GM21367 (cell line): Measurements from ENCODE around the gene LMO1.

Experiments
- ATAC-seq: cut with Tn5 transposase; IDR thresholded peaks from one replicate; pipeline ENCODE4 v1.9.1; 2021; ENCODE audit not compliant: unreplicated experiment

Gene LMO1

DNA sequence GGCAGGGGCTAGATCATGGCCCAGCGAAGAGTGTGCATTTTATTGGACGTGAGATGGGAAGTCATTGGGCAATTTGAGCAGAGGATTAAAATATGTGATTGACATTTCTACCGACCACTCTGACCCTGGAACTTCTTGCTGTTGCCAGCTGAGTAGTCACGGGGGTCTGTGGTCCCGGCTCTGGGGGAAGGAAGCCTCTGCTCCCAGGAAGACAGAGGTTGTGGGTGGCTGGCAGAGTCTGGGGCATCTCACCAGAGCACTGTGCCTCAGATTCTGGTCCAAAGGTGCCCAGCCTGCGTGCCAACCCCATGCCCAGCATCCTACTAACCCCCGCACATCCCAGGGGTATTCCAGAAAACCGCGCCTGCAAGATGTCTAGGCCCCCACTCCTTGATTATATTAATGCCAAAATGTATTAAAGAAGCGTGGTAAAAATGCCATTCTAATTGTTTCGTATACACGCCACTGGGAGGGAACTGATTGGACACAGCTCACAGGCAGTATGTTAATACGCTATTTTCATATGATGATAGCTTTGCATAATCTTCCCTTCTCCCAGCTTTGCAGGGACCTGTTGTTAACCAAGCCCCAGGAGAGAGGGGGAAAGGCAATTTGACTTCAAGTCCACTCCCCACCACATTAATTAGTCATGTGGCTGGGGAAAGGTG is 25.3 kb upstream of the LMO1 start:
- ATAC-seq, result no peak

DNA sequence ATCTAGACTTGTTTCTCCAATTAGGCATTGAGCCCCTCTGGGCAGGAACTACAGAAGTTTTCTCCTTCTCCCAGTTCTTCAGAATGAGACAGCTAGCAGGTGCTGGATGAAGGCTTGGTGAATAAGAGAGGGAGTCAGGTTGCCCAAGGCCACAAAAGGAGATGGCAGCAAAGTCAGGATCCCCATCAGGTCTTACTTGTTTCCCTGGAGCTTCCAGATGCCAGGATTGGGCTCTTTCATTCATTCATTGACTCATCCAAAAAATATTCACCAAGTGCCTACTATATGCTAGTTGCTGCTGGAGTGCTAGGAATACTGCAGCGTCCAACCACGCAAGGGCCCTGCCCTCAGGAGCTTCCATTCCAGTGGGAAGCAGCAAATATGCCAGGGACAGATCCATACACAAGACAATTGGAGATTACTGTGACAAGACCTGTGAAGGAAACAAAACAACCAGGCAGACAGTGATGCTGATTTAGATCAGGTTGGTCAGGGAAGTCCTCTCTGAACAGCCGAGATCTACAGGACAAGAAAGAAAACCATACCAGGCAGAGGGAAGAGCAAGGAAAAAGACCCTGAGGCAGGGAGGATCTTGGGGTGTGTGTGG is 24.6 kb upstream of the LMO1 start:
- no peak for ATAC-seq

DNA sequence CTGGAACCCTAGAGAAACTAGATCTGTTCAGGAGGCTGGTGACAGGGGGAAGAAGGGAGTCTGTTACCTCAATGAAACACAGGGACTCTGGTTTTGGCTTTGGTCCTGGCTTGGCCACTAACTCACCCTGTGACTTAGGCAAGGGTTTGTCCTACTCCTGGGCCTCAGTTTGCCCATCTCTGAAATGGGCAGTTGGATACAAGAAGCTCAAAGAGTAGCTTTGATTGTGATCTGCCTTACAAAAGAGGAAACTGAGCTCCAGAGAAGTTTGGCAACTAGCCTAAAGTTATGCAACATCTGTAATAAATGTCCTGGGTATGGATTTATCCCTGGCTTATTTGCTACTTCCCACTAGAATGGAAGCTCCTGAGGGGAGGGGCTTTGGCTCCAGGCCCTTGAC is 24.0 kb upstream of the LMO1 start:
- ATAC-seq, result no peak

- ATAC-seq, result no peak
Measured at GRCh38 chr11:8287297-8287696, 23.6 kb upstream of the LMO1 start.

DNA sequence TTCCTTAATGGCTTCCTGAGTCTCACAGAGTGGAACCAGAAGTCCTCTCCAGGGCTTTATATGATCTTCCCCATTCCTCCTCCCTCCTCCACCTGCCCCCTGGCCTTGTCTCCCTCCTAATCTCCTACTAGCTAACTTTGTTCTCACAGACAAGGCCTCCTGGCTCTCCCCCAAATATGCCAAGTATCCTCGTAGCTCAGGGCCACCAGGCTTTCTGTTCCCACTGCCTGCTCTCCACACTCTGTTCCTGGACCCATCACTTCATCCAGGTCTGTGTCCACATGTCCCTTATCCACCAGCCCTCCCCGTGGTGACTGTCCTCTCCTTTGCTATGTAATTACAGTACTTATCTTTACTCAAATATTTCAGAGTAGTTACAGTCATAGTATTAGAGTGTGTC is 23.2 kb upstream of the LMO1 start:
- ATAC-seq, result no peak

- no peak for ATAC-seq
Measured at GRCh38 chr11:8285796-8286195, 22.1 kb upstream of the LMO1 start.

- ATAC-seq, result no peak
Measured at GRCh38 chr11:8285228-8285627, 21.6 kb upstream of the LMO1 start.

DNA sequence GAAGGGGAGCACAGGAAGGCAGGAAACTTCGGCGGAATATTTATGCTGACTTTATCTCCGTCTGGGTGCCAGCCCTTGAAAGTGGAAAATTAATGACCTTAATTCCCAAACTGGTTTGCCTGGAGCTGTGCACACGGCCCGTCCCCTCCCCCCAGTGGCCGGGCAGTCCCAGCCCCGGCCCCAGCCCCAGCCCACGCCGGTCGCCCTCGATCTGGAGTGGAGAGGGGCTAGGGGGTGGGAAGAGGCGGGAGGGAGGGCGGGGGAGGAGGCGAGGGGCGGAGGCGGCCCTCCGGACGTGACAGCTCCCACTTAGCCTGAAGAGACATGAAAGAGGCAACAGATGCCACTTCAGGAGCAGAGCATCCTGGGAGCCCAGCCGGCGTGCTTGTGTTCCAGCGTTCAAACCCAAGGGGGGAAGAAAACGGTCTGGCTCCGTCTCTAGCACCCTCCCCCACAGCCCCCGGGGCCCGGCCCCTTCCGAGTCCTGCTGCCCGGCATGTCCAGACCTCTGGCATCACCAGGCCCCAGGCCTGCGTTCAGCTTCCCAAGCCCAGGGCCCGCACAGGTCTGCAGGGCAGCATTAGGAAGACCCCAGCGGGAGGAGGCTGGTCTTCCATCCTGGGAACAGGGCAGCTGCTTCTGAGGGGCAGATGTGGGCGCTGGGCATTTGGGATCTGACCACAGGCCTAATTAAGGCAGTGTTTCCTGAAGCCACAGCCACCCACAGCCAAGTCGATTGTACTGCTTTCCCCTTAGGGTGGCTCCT is 20.0 kb upstream of the LMO1 start:
- ATAC-seq, result no peak

GRCh38 chr11:8283100-8283464 is 19.4 kb upstream of the LMO1 start:
- ATAC-seq, result no peak

DNA sequence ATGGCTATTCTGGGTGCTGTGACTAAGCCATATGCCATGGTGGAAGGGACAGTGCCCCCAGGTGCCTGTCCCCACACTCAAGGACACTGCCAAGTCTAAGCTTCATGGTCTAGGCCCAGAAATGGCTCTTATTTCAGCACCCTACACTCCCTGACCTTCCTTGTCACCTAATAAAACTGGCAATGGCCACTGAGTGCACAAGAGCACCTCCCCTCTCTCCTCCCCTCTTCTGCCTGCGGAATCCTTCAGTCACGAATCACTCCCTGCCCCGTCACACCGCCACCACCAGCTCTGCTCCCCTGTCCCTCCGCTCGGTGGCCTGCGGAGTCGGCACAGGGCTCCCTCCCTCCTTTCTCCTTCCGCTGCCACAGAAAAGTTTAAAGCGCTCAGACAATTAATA is 19.0 kb upstream of the LMO1 start:
- no peak for ATAC-seq

DNA sequence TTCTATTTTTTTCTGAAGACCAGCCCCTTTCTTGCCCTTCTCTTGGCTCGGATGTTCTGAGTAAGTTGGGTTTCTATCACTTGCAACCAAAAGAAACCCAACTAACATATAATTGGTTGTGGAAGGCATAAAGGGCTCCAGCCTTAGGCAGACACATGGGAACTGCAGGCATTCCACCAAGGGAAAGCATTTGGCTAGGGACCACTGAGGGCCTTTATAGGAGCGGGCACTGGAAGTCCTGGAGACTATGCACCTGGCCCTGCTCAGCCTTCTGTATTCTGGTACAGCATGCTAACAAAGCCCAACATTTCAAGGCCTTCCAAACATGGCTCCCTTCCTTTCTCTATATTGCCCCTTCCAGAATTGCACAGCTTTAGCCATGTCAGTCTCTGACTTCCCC is 17.6 kb upstream of the LMO1 start:
- no peak for ATAC-seq

DNA sequence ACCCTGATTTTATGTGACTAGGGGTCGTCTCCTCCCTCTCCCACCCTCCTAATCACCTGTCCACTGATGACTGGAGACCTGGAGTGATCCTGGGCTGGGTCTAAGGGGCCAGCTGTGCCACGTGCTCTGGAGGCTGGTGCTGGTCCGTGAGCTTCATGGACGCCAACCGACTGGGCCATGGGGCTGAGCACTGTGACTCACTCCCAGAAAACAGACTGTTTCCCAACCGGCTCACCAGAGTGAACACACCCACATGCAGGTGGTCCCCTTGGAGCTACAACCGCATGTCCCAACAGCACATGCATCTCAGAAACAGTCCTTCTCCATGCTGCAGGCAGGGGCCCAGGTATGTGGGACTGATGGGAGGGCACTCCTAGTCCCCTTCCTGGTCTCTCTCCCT is 14.0 kb upstream of the LMO1 start:
- no peak for ATAC-seq

DNA sequence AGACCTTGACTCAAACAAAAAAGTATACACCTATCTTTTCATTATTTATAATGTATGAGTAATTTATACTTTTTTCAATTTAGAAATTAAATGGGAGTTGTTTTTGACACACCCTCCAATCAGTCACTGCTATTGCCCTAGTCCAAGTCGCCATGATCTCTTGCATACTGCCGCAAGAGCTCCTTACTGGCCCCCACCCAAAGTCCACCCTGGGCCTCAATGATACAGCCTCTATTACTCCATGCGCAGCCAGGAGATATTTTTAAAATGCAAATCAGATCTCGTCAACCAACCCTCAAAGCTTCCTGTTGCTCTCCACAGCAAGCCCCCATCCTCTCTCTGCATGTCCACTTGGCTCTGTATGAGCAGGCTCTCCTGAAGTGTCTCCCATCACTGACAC is 12.8 kb upstream of the LMO1 start:
- no peak for ATAC-seq

- ATAC-seq, result no peak
Measured at GRCh38 chr11:8273287-8273686, 9.6 kb upstream of the LMO1 start.

GRCh38 chr11:8271106-8271886 is 7.6 kb upstream of the LMO1 start:
- ATAC-seq, result no peak

DNA sequence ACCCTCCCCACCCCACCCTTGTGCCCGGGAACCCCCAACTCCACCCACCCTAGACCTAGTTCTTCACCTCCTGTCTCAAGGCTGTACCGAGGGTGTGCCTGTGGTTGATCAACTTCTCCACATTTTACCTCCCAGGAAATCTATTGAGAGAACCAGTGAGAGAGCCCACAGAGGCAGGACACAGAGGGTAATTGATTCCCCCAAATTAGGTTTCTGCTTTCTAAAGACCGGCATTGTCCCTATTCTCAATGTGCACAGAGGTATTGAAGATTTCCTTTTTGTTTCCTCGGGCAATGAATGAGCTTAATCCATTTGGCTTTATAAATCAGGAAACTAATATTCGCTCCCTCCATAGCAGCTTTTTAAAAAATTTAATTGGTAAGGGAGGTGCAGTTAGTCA is 6.0 kb upstream of the LMO1 start:
- no peak for ATAC-seq

DNA sequence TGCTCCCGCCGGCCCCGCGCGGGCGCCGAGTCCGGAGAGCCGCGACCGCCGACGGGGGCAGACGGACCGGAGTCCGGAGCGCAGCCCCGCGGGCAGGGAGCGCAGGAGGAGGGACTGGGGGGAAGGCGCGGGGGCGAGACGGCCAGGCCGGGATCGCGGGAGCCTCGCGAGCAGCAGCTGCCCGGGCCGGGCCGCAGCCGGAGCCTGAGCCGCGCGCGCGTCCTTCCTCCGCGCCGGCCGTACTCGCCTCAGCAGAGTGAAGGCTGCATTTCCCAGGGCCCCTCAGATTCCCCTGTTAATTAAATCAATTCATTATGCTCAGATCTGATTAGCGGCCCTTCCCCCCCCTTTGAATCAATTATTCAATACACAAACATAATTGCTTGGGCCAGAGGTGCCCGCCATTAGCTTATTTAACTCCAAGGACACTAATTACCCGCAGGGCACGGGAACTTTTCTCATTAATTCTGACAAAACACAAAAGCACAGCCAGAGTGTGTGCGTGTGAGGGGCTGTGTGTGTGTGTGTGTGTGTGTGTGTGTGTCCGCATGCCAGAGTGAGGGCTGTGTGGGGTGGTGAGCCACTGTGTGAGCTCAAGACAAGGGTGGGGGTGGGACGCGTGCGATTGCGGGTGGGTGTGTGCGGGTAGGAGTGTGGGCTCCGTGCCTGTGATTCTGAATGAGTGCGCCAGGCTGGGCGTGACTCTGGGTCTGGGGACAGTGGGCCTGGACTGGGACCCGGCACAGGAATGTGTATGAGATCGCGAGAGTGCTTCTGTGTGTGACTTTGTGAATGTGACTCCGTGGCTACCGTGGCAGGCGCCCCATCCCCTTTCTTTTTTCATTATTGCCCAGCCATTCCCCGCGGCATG is 5.1 kb upstream of the LMO1 start:
- ATAC-seq, result no peak

DNA sequence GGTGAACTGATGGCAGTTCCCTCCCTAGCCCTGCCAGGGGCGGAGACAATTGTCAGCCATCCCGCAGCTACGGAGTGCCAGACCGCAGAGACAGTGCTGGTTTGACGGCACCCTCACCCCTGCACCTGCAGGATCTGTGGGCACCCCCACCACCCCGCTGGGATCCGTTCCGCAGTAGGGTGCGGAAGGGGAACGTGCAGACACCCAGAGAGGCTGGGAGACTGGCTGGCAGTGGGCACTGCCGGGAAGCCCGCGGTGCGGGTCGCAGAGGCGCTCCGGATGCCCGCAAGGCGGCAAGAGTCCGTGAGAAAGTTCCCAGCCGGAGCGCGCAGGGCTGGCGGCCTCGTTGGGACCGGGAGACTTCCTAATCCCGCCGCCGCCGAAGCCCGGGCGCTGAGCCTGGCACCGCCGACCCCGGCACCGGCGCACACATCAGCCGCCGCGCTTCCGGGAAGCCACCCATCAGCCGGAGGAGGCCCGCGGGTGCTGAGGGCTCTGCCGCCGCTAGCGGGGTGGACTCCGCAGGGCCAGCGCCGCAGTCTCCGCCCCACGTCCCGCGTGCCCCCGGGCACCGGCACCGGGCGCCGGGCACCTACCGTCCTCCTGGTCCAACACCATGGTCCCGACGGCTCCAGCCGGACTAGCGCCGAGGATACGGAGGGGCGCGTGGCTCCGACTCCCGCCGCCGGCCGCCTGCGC is 4.3 kb upstream of the LMO1 start:
- ATAC-seq, result no peak

GRCh38 chr11:8267280-8267679 is 3.6 kb upstream of the LMO1 start:
- ATAC-seq, result no peak
